ENCODE data around the gene CYP11A1.
"Not testable (repeated sequence)": the region's sequence is repeated elsewhere in the genome, so short reads cannot be mapped to it uniquely, and the experiment has no call there.

The CYP11A1 gene

DNA sequence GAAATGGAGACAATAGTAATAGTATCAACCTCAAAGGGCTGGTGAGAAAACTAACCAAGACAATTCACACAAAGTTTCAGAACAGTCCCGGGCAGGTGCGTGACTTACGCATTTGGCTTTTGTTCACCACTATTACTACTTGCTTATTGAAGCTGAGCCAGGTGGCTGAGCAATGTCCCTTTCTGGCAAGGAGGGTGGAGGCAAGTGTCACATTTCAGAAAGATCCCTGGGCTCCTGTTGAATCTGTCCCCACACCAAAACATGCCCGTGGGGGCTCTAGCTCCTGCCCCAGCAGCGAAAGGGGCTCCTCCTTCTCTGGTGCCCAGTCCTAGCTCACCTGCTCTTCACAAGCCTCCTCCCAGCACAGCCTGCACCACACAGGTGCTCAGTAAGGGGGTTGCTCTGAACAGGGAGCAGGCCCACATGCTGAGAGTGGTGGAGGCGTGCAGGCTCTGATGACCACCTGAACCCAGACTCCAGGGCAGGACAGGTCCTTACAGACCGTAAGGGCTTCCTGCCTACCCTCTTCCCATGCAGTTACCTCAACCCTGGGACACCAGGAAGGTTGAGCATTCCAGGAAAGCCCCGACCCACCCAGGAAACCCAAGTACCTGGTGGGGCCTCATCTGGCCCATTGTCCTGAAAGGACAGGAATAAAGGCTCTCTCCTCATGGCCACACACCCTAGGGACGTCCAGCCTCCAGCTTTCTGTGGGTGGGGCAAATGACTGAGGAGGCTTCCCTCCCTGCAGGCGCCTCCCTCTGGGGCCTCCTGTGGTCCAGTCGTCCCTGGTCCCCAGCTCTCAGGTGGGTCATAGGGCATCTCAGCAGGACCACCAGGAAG lies 33.7 kb upstream of the CYP11A1 start:
- no peak for DNase-seq (ENCODE audit: low read depth)

DNA sequence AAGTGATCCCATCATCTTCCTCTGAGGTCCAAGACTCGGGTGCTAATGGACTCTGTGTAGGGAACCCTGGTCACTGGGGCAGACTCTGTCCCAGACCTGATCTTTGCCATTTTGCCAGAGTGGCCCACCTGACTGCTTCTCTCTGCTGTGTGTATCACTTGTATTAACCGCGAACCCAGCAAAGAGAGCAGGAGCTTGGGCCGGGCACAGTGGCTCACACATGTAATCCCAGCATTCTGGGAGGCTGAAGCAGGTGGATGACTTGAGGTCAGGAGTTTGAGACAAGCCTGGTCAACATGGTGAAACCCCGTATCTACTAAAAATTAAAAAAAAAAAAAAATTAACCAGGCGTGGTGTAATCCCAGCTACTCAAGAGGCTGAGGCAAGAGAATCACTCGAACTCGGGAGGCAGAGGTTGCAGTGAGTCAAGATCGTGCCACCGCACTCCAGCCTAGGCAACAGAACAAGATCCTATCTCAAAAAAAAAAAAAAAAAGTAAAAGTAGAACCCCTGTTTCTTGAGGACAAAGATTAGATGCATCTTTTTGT lies 32.9 kb upstream of the CYP11A1 start:
- DNase-seq (ENCODE audit: low read depth), result no peak

DNA sequence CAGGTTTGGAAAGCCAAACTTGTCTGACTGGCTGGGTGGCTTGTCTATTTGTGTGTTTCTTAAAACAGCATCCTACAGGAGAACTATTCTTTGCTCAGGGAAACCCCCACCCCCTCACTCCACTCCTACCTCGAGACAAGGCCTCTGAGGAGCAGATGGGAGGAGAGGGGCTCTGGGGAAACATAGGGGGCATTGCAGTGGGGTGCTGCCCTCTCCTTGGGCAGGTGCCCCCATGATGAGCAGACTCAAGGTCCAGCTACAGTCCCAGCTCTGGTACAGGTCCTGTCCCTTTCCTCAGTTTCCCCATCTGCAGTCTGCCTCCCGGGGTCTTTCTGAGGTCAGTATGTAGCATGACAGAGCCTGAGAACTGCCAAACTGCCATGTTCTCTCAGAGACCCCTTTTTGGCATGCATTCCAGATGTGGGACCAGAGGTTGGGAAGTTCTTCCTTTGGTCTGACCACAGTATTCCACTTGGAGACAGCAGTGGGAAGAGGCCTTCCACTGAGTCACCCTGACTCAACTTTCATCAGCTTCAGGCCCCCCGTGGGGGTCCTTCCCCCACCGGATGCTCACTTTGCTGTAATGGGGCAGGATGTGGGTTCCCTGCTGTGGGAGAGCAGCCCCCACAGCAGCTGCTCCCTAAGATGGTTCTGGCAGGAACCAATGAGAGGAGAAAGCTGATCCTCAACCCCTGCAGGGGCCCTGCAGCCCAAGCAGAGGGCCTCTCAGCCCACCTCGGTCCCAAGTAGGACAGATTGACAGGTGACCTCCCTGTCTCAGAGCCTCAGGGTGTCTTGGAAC lies 32.3 kb upstream of the CYP11A1 start:
- DNase-seq (ENCODE audit: low read depth), result peak; percentile 61

DNA sequence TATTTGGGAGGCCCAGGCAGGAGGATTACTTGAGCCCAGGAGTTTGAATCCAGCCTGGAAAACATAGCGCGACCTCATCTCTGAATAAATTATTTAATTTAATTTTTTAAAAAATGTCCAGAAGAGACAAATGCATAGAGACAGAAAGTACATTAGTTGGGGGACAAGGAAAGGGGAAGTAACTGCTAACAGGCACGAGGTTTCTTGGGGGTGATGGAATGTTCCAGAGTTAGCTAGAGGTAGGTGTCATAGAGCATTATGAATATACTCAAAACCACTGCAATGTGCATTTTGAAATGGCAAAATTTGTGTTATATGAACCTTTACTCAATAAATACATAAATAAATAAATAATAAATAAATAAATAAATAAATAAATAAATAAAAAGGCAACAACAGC lies 31.7 kb upstream of the CYP11A1 start:
- DNase-seq (ENCODE audit: low read depth), result no peak

DNA sequence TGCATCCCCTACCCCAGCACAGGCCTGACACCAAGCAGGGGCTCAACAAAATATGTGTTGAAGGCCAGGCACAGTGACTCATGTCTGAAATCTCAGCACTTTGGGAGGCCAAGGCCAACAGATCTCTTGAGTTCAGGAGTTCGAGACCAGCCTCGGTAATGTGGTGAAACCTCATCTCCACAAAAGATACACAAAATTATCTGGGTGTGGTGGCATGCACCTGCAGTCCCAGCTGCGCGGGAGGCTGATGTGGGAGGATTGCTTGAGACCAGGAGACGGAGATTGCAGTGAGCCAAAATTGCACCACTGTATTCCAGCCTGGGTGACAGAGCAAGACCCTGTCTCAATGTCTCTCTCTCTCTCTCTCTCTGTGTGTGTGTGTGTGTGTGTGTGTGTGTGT lies 30.7 kb upstream of the CYP11A1 start:
- no peak for DNase-seq (ENCODE audit: low read depth)

DNA sequence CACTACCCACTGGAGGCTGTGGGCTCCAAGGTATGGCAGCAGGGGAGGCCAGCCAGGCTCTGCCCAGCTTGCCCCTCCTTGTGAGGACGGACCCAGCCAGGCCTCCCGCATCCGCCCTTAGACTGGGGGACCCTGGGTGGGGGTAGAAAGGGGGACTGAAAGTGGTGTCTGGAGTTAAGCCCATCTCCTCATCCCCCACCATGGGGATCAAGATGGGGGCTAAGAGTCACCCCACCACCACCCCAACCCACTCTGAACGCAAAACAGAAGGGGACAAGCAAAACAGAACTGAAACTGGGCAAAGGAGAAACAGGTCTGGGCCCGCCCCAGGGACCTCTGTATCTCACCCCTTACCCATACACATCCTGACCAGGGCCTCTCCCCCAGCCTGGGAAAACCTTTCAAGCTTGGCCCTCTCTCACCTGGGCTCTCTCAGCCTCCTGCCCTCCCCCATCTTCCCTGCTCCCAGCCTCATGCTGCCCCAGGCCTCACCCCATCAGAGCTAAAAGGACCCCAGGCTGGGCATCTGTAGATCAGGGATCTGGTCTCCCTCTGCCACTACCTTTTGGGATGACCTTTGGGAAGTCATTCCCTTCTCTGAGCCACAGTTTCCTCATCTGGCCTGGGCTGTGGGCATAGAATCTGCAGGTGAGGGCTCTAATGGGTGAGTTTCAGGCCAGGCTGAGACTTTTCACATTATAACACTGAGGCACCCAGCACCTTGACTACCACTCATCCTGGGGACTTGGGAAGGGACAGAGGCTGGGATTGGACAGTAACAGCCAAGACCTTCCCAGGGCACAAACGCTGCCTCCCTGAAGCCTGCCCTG lies 30.0 kb upstream of the CYP11A1 start:
- no peak for DNase-seq (ENCODE audit: low read depth)

DNA sequence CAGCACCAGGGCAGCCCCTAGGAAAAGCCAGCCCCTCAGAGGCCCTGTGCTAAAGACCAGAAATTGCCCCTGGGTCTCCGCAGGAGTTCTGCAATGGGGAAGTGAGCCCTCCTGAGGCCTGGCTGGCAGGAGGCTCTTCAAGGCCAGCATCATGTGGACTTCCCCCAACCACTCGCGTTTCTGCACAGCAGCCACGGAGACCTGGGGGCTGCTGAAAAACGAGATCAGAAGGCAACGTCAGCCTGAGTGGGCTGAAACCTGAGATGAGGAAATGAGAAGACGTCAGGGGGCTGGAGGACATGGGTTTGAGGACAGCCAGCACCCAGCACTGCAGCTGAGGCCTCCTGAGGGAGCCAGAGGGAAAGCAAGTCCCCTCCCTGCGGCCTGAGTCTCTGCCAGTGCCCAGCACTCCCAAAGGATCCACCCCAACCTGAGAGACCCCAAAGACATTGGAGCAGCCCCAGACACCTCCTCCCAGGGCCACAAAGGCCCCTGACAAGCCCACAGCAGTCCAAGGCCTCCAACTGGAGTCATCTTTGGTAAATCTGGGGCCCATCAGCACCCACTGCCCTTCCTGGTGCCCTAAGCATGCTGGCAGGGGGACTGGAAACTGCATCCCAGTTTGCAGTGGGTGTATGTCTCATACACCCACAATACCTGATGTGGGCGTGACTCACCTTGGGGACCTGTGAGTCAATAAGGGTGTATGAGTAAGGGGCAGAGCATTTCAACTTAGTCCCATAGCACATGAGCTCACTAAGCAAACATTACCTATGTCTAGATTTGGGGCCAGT lies 29.2 kb upstream of the CYP11A1 start:
- DNase-seq (ENCODE audit: low read depth), result peak; percentile 75

DNA sequence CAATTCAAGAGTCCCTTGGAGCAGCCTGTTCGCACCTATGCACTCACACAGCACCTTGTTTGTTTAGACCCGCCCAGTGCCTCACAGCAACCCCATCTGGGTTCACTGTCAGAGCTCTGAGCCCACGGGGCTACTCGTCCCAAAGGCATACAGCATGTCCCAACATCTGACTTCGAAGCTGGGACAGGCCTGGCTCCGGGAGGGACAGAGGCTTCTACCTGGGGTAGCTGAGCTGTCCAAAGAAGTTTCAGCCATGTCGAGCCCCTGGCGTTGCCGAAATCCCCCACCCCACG lies 28.6 kb upstream of the CYP11A1 start:
- DNase-seq (ENCODE audit: low read depth), result no peak

DNA sequence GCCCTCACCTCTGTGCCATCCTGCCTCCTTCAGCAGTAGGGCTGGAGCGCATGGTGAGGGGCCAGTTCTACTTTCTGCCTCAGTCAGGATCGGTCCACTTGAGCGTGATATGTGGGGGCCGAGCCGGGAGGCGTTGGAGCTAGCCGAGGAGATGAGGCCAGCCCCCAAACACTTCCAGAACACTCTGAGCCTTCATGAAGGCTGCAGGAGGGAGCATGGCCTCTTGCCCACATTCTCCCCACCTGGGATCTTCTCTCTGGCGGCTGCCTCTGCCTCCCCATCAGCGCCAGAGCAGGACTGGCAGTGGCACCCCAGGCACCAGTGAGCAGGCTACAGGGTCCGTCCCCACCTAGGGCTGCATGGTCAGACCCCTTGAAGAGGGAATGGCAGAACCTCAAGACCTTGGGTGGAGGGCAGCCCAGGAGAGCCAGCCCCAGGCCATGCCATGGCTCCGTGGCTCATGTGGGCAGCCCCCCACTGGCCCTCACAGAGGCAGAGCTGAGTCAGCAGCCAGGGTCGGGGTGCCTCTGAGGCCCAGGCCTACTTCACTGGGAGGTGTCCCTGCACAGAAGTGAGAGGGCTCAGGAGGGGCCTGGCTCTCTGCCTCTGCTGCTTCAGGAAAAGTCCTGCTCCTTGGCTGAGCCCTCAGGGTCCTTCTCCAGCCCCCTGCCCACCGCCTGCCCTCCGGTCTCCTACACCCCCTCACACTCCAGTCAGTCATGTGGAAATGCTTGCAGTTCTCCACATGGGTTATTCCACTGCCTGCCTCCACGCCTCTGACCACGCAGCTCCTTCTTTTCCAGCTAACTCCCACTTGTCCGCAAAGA lies 28.1 kb upstream of the CYP11A1 start:
- no peak for DNase-seq (ENCODE audit: low read depth)

DNA sequence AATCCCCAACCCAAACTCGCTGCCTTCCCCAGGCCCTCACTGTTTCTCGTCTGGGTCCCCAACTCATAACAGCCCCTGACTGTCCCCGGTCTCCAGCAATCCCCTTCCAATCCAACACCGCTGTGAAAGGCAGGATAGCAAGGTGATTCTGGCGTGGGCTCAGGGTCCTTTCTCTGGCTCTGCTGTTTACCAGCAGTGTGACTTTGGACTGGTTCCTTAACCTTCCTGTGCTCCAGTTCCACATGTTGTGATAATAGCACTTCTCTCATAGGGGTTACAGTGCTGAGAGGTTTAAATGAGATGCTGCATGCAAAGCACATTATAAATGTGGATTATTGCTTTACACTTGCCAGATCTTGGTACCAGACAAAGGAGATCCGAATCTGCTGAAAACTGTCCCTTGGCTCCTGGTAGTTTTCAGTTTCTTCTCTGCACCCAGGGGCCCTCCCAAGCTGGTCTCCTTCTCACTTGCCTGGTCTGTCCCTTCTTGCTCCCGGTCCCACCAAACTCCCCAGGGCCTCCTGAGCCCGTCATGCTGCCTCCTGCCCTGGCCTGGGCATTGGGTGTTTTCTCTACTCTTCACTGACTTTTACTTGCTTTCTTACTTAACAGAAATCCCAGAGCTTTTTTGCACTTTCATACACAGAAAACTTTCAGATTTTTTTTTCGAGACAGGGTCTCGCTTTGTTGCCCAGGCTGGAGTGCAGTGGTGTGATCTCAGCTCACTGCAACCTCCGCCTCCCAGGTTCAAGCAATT lies 26.8 kb upstream of the CYP11A1 start:
- DNase-seq (ENCODE audit: low read depth), result no peak

DNA sequence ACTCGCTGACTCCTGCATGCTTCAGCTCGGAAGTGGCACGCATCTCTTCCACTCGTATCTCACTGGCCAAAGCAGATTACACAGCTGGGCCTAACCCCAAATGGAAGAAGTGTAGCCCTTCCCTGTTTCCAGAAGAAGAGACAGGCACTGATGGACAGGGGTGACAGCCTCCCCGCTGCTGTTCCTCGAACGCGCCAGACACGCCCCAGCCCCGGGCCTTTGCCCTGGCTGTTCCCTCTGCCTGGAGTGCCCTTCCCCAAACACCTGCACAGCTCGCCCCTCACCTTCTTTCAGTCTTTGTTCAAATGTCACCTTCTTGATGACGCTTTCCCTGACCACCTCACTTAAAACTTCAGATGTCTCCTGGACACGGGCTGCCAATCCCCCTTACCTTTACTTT lies 26.0 kb upstream of the CYP11A1 start:
- no peak for DNase-seq (ENCODE audit: low read depth)

DNA sequence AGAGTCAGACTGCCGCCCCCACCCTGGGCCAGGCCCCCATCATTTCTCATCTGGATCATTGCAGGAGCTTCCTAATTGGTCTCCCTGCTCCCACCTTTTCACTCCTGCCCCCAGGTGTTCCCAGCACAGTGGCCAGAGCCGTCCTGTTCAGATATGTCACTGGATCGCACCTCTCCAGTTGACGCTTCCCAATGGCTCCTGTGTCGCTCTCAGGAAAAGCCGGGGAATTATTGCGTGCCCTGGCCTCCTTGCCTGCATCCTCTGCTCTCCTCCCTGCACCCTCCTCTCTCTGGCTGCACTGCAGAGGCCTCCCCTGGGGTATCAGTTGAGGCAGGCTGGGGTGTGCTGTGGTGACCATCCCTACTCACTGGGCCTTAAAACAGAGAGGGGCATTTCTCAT lies 25.5 kb upstream of the CYP11A1 start:
- no peak for DNase-seq (ENCODE audit: low read depth)

DNA sequence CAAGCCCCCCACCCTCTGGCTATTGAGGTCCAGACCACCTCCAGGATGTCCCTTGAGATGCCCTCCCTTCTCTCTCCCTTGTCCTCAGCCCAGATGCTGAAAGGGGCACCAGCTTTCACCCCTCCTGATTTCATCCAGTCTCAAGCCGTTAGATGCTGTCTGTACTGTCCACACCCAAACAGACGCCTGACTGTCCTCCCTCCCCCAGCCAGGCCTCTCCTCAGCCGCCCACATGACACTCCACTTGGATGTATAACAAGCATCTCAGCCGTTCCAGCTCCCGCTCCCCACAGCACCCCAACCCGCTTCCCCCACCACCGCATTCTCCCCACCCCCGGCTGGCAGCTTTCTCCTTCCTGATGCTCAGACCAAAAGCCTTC lies 25.0 kb upstream of the CYP11A1 start:
- DNase-seq (ENCODE audit: low read depth), result no peak

DNA sequence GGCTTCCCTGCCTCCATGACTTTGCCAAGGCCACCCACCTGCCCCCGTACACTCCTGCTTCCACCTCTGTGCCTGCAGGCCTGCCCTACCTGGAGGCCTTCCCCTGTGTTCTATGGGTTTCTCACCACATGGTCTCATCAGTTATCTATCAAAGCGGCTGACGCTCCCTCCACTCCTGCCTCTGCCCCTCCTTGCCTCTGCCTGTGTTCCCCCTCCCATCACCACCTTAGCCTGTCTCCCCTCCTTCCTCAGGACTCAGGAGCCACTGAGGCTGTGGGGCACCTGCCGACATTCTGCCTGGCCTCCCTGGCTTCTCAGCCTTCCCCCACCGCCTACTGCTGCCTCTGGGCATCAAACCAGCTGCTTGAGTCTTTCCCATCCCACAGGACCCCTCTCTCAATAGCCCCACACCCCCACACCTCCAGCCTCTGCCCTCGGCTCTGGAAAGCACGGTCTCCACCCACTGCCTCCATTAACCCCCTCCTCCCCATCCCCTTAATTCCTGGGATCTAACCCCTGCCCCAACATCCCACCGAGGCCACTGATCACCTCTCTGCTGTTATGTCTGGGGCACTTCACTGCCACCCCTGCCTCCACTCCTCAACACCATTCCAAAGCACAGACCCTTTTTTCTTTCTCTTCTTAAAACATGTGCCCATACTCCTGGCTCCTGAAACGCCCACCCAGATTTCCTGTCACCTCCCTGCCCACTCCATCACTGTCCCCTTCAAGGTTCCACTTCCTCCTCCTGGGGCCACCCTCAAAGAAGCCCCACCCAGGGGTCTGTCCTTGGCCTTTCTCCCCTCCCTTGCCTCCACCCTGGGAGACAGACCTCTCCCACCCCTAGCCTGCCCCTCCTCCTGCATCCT lies 24.4 kb upstream of the CYP11A1 start:
- DNase-seq (ENCODE audit: low read depth), result no peak

DNA sequence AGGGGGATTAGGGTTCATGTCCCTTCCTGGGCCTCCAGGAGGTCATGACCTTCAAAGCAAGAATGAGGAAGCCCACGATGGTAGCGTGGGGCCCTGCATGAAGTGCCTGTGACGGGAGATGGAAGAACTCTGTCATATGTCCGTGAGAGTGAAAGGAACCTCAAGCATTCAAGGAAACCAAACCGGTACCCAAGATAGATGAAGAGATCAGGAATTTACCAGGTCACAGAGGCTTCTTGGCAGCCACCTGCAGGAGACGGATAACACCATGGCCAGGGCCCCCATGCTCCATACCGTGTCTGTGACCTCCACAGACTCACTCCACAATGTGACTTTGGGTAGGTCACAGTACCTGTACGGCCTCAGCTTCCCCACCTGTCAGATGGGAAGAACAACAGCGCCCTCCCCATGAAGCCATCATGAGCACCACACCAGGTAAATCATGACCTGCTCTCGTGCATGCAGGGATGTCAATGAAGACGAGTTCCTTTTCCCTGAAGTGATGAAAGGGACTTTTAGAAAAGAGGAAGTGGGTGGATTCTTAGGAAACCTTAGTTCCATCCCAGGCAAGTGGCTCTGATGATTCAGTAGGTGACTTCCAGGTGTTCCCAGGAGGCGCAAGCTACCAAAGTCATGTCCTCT lies 23.3 kb upstream of the CYP11A1 start:
- DNase-seq (ENCODE audit: low read depth), result no peak

DNA sequence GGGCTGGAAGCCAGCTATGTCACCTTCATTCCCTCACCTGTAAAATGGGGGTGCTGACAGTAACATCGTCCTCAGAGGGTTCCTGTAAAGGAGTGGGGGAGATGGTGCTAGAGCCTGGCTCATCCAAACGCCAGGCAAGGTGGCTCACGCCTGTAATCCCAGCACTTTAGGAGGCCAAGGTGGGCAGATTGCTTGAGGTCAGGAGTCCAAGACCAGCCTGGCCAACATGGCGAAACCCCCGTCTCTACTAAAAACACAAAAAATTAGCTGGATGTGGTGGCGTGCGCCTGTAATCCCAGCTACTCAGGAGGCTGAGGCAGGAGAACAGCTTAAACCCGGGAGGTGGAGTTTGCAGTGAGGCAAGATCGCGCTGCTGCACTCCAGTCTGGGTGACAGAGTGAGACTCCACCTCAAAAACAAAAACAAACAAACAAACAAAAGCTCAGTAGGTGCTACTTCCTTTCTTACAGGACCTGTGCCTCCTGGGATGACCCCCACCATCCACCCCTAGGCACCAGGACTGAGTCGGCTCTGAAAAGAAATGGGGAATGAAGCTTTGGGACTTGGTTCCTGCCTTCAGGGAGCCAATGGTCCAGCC lies 22.7 kb upstream of the CYP11A1 start:
- DNase-seq (ENCODE audit: low read depth), result not testable (repeated sequence)

DNA sequence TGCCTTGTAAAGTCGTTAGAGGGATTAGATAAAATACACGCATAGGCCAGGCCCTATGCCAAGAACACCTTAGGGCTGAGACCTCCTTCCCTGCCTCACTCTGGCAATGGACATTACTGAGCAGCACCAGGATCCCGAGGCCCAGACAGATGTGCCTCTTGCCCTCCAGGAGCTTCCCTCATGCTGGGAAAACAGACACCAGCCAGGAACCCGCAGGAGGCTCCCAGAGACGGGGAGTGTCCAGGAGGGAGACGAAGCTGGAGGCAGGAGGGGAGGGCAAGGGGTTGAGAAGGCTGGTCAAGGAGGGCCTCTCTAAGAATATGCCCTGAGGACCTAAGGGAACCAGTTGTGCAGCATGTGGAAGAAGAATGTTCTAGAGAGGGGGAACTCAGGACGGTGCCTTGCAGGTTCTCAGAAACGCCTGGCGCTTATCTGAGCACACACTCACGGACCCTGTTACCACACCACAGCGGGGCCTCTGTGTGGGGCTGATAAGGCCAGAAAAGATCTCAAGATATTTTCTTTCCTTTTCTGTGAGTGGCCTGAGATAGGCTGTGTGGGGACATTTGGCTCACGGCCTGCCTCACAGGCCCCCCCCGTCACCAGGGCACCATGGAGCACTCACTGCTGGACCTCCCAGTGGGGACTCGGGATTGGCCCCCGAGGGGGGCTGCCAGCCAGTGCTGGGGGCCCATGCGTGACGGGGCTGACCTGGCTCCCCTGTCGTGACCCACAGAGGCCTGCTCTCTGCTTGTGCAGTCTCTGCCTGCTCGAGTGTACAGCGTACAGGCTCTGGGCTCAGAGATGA lies 22.0 kb upstream of the CYP11A1 start:
- no peak for DNase-seq (ENCODE audit: low read depth)
